ENCODE measurements around the gene SLCO1C1. TPM values are rescaled to one million over a fixed set of nuclear protein-coding genes. Genes with fewer than 3 reads are reported as not detected.

Gene SLCO1C1, protein sequence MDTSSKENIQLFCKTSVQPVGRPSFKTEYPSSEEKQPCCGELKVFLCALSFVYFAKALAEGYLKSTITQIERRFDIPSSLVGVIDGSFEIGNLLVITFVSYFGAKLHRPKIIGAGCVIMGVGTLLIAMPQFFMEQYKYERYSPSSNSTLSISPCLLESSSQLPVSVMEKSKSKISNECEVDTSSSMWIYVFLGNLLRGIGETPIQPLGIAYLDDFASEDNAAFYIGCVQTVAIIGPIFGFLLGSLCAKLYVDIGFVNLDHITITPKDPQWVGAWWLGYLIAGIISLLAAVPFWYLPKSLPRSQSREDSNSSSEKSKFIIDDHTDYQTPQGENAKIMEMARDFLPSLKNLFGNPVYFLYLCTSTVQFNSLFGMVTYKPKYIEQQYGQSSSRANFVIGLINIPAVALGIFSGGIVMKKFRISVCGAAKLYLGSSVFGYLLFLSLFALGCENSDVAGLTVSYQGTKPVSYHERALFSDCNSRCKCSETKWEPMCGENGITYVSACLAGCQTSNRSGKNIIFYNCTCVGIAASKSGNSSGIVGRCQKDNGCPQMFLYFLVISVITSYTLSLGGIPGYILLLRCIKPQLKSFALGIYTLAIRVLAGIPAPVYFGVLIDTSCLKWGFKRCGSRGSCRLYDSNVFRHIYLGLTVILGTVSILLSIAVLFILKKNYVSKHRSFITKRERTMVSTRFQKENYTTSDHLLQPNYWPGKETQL
- not detected in 2 replicates for total RNA-seq

GRCh38 chr12:20695232-20695631, at the start of gene SLCO1C1:
Gene SLCO1C1 (plus strand): TSS chr12:20695332. CDS start chr12:20699577, 4,245 bp downstream.
- TF ChIP-seq CTCF (IDR thresholded peaks at IDR 0.05; ENCODE audit: insufficient read depth, low read length, severe bottlenecking): no peak
- H3K36me3 ChIP-seq (ENCODE audit: control insufficient read depth, insufficient read depth, low read length): no peaks in the 10 kb centered on the region
- DNase-seq (ENCODE audit: low read depth) (no peak), FAIRE-seq (no peak)
- H3K4me3 ChIP-seq (ENCODE audit: low read depth, low read length): no peak within 1 kb of the TSS
- no peaks in the 10 kb centered on the region for H3K27me3 ChIP-seq (ENCODE audit: control insufficient read depth, insufficient read depth, low read length)

DNA sequence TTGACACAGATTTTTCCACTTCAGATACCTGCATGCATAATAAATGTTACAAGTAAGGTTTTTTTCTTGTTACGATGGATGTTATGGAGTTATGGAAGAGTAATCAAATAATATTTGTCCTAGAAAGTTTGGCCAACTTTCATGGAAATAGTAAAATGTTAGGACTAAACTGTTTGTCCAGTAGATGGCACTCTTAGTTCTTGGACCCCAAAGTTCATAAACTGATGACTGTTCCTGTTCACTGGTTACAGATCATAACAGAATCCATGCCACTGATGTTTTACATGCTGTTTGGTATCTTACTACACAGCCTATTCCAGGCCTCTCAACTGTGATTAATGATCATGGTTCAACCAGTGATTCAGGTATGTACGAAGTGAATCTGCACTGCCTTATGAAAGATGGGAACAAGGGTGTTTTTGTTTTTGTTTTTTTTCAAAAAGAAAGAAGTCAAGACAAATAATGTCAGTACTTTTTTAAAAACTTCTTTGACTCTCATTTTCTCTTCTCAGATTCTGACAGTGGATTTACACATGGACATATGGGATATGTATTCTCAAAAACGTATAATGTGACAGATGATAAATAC, 48.8 kb upstream of the SLCO1C1 start:
- DNase-seq (ENCODE audit: low read depth): peak; percentile 43
- TF ChIP-seq CTCF (IDR thresholded peaks at IDR 0.05; ENCODE audit: insufficient read depth, low read length, severe bottlenecking): peak; percentile 43
- no peak for FAIRE-seq
- Histone ChIP-seq H3K27me3 (ENCODE audit: control insufficient read depth, insufficient read depth, low read length) (no peaks in the 10 kb centered on the region), H3K4me3 (ENCODE audit: low read depth, low read length) (no peak overlapping the region), H3K36me3 (ENCODE audit: control insufficient read depth, insufficient read depth, low read length) (no peaks in the 10 kb centered on the region)

GRCh38 chr12:20653871-20654270, 41.3 kb upstream of the SLCO1C1 start:
- DNase-seq (ENCODE audit: low read depth) (no peak), FAIRE-seq (no peak)
- Histone ChIP-seq H3K36me3 (ENCODE audit: control insufficient read depth, insufficient read depth, low read length) (no peaks in the 10 kb centered on the region), H3K27me3 (ENCODE audit: control insufficient read depth, insufficient read depth, low read length) (no peaks in the 10 kb centered on the region), H3K4me3 (ENCODE audit: low read depth, low read length) (no peak overlapping the region)
- TF ChIP-seq CTCF (IDR thresholded peaks at IDR 0.05; ENCODE audit: insufficient read depth, low read length, severe bottlenecking): no peak

- Histone ChIP-seq H3K4me3 (ENCODE audit: low read depth, low read length) (no peak overlapping the region), H3K36me3 (ENCODE audit: control insufficient read depth, insufficient read depth, low read length) (no peaks in the 10 kb centered on the region), H3K27me3 (ENCODE audit: control insufficient read depth, insufficient read depth, low read length) (no peaks in the 10 kb centered on the region)
- DNase-seq (ENCODE audit: low read depth) (no peak), FAIRE-seq (no peak)
- no peak for TF ChIP-seq CTCF (IDR thresholded peaks at IDR 0.05; ENCODE audit: insufficient read depth, low read length, severe bottlenecking)
Observed at GRCh38 chr12:20656600-20656999, 38.5 kb upstream of the SLCO1C1 start.

DNA sequence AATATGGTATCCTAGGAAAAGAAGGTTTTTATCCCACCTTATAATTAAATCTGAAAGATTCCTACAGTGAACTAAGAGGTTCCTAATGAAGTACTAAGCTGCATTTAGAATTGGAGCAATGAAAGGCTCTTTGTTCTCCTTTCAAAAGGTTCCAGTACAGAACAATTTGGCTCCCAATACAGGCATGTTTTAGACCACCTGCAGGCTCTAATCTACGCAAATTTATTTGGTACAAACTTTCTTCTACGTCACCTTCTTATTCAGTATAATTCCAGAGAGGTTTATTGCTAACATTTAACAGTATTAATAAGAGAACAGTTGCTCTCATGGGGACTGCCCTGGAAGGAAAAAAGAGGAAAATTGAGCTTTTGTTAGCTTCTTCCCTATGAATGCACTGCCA, 37.6 kb upstream of the SLCO1C1 start:
- FAIRE-seq: no peak
- TF ChIP-seq CTCF (IDR thresholded peaks at IDR 0.05; ENCODE audit: insufficient read depth, low read length, severe bottlenecking): no peak
- H3K36me3 ChIP-seq (ENCODE audit: control insufficient read depth, insufficient read depth, low read length): no peaks in the 10 kb centered on the region
- DNase-seq (ENCODE audit: low read depth): no peak
- no peaks in the 10 kb centered on the region for H3K27me3 ChIP-seq (ENCODE audit: control insufficient read depth, insufficient read depth, low read length)
- H3K4me3 ChIP-seq (ENCODE audit: low read depth, low read length): no peak overlapping the region
